RWPE1 (cell line): ENCODE data around the gene LRIG2.

ENCODE experiments used
- CTCF ChIA-PET: fragments of 350-600 bp; sonication (Branson Sonifier 250); formaldehyde crosslinking; extraction: SDS; loops from one replicate; lab custom pipeline; 2021; lab: Yijun Ruan, JAX
- POLR2A ChIA-PET: fragments of 400-600 bp; formaldehyde crosslinking; extraction: SDS; loops from one replicate; lab custom pipeline; 2020; ENCODE audit warnings: antibody characterized with exemption; ENCODE audit not compliant: low non-redundant PET; lab: Yijun Ruan, JAX
- DNase-seq: peaks from one replicate; pipeline ENCODE4 v3.0.0; 2012; ENCODE audit warnings: low spot score
- H3K27ac ChIP-seq: fragments of 450-650 bp; 2 replicates; pipeline ENCODE4 v1.5.1; 2017
- CTCF ChIP-seq: fragments of 450-650 bp; conservative IDR thresholded peaks from 2 replicates; pipeline ENCODE4 v1.5.1; 2017; ENCODE audit warnings: low read depth, mild to moderate bottlenecking

LRIG2 gene

GRCh38 chr1:113035086-113035485 is 37.9 kb upstream of the LRIG2 start:
- peak overlapping the region; percentile 90 for H3K27ac ChIP-seq
- TF ChIP-seq CTCF, result no peak
- POLR2A ChIA-PET, result no interaction called here
- CTCF ChIA-PET, result no interaction called here
- DNase-seq, result peak; percentile 89

- ChIA-PET POLR2A (no interaction called here), CTCF (no interaction called here)
- TF ChIP-seq CTCF, result no peak
- peak; percentile 22 for DNase-seq
- no peak overlapping the region for H3K27ac ChIP-seq
Observed at GRCh38 chr1:113036639-113037321, 36.2 kb upstream of the LRIG2 start.

- ChIA-PET POLR2A (no interaction called here), CTCF (no interaction called here)
- DNase-seq, result no peak
Observed at GRCh38 chr1:113040041-113040440, 33.0 kb upstream of the LRIG2 start.

GRCh38 chr1:113040718-113041412 is 32.1 kb upstream of the LRIG2 start:
- POLR2A ChIA-PET, result interaction anchor here (1.9 kb wide), 1 partner anchor 85 kb away, joined by 4 read pairs; the partner anchor contains the start of gene SLC16A1
- no peak for TF ChIP-seq CTCF
- DNase-seq, result no peak
- CTCF ChIA-PET, result interaction anchor here (0.6 kb wide), 1 partner anchor 159 kb away, joined by 3 read pairs; no protein-coding TSS in a partner anchor
- no peak overlapping the region for H3K27ac ChIP-seq

More at GRCh38 chr1:113040041-113040440, 33.0 kb upstream of the LRIG2 start:
- no peak overlapping the region for H3K27ac ChIP-seq
- no peak for TF ChIP-seq CTCF

- no peak overlapping the region for H3K27ac ChIP-seq
- CTCF ChIA-PET, result interaction anchor here (0.5 to 1.0 kb wide), 12 partner anchors 8 to 326 kb away, joined by 3 to 9 read pairs (median 4); no protein-coding TSS in a partner anchor
- no peak for TF ChIP-seq CTCF
- no peak for DNase-seq
- POLR2A ChIA-PET, result interaction anchor here (1.9 kb wide), 1 partner anchor 85 kb away, joined by 4 read pairs; the partner anchor contains the start of gene SLC16A1
Observed at GRCh38 chr1:113041569-113042284, 31.3 kb upstream of the LRIG2 start.
